Fibroblast of skin of abdomen (primary cell): Measurements from ENCODE around the gene PCGF3.
"Not testable (repeated sequence)": the region's sequence is repeated elsewhere in the genome, so short reads cannot be mapped to it uniquely, and the experiment has no call there.

Experiments
- DNase-seq: peaks from one replicate; pipeline ENCODE4 v3.0.0-alpha.2; 2013

PCGF3 gene

DNA sequence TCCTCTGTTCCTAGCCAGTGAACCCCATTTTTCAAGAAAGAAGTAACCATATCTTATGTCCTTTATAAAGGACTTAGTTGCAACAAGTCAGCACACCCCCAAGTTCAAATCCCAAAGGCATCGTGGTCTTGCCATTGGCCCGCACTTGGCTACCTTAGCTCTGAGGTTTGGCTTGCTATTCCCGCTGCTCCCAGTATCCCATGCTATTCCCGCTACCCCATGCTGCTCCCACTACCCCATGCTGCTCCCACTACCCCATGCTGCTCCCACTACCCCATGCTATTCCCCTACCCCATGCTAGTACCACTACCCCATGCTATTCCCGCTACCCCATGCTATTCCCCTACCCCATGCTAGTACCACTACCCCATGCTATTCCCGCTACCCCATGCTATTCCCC lies 37.4 kb upstream of the PCGF3 start:
- not testable (repeated sequence) for DNase-seq

DNA sequence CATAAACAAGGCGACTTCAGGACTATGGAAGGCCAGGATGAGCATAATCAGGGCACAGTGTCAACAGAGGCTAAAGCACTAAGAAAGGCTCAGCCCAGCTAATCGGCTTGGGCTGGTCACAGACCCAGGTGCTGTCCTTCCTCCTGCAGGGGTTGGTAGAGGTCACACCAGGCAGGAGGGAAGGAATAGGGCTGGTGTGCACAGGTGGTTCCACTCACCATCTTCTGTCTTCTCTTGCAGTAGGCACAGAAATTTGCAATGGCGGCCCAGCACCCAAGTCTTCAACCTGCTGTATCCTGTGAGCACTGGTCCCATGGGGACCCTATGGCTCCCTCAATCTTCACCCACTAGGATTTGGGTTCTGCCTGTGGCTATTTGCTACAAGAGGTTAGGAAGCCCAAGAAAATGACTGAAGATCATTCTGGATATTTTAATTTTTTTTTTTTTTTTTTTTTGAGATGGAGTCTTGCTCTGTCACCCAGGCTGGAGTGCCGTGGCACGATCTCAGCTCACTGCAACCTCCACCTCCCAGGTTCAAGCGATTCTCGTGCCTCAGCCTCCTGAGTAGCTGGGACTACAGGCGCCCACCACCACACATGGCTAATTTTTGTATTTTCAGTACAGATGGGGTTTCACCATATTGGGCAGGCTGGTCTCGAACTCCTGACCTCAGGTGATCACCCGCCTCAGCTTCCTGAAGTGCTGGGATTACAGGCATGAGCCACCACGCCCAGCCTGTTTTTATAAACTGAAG lies 35.6 kb upstream of the PCGF3 start:
- not testable (repeated sequence) for DNase-seq

DNA sequence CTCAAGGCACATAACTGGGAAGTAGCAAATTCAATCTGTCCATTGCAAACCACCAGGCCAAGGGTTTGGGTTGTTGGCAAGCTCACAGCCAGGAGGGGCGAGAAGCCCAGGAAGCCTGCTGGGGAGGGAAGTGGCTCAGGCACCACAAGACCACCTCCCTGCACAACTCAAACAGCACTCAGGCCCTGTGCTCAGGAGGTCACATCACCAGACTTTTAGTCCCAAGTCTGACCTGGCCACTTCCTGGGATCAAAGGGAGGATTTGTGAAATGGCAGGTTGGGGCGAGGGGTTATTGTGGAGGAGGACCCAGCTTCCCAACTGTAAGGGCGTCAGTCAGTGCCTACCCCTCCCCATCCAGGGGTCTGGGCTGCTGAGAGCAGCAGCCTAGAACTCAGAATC lies 33.9 kb upstream of the PCGF3 start:
- no peak for DNase-seq

DNA sequence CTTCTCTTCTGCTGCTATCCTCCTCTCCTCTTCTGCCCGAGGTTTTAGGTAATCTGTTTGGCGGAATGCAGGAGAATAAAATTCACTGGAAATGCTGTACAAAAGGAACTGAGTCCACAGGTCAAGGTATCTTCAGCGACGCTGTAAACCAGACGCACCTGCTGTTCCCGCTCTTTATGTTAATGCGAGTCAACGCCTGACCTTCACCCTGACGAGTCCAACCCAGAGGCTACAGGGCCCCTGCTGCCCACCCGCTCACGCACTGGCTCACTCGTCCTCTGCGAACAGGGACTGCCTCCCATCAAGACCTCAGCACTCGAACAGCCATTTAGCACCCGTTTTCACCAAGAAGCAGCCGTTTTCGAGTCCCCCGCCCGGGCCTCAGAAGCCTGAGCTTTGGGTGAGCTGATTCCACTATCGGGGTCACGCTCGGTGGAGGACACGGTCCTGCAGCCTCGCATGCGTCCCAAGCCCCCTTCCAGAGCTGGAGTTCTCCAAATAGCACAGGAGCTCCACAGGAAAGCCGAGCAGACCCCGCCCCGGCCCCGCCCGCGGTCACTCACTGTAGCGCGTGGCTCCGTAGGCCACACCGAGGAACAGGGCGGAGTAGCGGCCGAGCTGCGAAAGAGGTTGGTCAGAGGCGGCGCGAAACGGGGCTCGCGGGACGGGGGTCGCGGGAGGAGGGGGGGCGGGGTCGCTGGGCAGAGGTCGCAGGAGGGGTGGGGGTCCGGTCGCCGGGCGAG lies 32.1 kb upstream of the PCGF3 start:
- DNase-seq = no peak

DNA sequence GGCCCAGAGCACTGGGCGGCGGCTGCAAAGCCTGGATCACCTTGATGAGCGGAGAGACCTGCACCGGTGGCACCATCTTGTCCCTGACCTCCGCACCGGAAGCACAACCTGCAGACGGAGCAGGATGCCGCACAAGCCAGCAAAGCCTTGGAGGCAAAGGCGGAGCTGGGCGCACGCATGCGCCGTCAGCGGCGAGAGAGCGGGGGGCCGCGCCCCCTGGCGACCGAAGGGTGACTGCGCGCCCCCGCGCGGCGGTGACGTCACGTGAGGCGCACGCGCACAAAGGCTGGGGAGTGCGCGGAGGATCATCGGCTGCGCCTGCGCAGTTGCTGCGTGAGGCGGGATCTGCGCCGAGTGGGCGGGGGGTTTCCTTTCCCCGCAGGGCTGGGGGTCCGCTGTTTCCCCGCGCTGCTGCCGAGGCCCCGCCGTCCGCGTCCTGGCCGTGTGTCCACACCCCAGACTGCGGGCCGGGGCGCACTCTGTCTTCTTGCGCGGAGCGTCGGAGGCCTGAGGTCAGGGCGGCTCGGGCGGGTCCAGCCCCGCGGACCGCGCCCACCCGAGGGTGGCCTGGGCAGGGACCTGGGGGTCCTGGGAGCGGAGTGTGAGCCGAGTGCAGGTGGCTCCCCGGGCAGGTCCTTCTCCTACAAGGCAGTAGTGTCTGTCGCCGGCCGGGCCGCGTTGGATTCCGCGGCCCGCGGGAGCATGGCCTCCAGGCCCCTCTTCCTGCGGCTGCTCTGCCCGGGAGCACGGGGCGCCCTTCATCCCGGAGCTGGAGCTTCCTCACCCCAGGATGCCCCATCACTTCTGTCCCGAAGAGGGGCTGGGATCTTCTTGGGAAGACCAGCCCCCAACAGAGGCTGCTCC lies 31.2 kb upstream of the PCGF3 start, which contains the start of the genes ATP5ME and MYL5:
Gene ATP5ME, minus strand, starts transcription at position 105 of the 864 bp plus-strand sequence. Its CDS starts 29 bp downstream, at position 76.
Gene MYL5, plus strand, starts transcription at position 371 of the 864 bp plus-strand sequence. CDS start 3,485 bp downstream, outside the sequence.
- DNase-seq = peak; percentile 95

DNA sequence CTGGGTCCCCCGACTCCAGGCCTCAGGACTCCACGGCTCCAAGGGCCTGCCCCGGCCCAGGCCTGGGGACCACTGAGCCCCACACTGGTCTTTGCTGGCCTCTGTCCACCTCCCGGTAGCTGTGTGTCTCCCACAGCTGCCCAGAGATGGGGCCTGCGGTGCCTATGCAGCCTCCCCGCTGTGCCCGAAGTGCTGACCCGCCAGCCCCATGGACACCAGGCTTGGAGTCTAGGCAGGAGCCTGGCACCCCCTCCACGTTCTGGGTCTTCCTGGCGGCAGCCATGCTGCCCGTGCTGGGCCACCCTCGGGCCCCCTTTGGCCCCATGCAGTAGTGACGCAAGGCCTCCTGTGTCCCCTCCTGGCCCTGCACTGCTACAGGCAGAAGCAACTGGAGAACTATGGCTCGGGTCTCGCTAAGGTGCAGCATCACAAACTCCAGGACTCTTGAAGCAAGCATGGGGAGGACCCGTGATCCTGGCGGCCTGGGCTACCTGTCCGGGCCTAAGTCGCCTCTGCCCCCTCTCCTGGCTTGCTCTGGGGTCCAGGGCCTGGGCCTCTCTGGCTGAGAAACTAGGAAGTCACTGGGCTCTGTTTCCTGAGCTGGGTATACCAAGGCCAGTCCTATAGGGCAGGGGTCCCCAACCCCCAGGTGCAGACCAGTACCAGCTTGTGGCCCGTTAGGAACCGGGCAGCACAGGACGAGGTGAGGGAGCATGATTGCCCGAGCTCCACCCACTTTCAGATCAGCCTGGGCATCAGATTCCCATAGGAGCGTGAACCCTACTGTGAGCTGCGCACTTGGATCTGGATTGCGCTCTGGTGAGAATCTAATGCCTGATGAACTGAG lies 30.4 kb upstream of the PCGF3 start:
- DNase-seq = no peak

DNA sequence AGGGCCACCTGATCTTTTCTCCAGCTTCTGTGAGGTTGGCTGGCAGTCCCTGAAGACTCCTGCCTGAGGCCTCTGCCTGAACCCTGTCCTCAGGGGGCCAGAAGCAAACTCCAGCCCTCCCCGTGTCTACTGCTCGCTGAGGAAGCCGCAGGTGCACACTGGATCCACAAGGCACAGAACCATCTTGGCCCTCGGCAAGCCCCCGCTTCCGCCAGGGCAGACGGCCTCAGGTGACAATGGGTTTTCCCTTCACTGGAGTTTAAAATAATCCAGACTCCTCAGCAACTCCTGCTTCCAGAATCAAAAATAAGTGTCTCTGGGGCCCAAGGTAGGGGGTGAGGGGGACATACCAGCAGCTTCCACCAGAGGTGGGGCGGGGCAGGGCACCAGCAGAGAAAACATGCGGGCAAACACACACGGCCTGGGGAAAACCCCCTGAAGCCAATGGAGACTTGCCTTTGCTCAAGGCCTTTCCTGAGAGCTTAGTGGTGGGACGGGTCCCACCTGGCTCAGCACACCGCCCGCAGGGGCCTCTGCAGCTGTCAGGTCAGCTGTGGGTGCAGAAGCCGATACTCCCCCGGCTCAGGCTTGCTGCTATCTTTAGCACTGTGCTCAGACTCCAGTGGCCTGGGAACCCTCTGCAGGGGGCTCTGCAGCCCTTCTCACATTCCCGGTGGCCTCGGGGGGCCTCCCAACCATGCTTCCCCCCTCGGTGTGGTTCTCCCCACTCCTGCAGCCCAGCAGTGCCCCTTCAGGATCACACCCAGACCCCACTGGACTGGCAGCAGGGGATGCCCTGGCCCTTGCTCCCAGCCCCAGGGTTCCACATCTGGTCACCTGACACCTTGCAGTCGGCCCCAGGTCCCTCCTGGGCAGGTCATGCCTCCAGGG lies 29.4 kb upstream of the PCGF3 start:
- DNase-seq = no peak

DNA sequence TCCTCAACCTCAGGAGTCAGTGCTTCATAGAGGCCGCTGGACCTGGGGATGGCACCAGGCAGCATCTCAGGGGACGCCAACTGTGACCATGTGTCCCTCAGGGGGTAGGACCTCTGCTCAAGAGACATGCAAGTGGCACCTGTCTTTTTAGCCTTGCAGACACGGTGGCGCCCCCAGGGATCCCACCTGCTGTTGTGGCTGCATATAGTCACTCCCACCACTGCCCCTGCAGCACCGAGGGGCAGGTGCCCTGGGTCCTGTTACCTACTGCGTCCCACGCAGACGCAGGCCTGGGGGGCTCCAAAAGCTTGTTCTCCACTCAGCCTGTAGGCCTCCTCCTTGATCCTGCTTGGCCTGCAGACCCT lies 28.8 kb upstream of the PCGF3 start:
- DNase-seq = no peak

DNA sequence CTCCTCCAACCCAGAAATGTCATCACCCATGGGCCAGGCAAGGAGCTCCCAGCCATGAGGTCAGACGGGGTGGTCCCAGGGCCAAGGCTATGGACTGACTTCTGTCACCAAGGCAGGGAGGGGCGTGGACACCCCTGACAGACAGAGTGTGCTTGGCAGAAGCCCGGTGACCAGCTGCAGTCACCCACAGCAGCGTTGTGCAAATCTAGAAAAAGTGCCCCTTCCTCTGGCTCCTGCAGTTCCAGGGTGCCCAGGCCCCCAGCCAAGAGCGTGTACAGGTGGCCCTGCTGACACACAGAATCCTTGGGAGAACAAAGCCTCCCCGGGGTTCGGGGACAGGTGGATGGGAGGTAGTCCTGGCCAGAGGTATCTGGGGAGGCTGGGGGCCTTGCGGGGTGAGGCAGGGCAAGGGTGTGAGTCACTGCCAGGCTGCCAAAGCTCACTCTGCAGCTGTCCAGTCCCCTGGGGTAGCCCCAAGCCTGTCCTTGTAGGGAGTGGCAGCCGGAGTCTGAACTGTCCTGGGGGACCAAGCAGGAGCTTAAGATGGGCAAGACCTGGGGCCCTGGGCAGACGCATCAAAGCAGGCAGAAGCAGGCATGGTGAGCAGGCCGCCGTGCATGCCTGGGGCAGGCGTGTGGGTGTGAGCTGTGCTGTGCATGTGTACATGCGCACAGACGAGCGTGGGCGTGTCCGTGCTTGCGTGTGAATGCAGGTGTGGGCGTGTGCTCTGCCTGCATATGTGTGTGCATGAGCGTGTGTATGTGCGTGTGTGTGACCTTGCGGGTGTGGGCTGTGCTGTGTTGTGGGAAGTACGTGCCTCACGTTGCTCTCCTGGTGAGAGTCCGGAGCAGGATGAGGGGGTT lies 28.0 kb upstream of the PCGF3 start:
- no peak for DNase-seq

DNA sequence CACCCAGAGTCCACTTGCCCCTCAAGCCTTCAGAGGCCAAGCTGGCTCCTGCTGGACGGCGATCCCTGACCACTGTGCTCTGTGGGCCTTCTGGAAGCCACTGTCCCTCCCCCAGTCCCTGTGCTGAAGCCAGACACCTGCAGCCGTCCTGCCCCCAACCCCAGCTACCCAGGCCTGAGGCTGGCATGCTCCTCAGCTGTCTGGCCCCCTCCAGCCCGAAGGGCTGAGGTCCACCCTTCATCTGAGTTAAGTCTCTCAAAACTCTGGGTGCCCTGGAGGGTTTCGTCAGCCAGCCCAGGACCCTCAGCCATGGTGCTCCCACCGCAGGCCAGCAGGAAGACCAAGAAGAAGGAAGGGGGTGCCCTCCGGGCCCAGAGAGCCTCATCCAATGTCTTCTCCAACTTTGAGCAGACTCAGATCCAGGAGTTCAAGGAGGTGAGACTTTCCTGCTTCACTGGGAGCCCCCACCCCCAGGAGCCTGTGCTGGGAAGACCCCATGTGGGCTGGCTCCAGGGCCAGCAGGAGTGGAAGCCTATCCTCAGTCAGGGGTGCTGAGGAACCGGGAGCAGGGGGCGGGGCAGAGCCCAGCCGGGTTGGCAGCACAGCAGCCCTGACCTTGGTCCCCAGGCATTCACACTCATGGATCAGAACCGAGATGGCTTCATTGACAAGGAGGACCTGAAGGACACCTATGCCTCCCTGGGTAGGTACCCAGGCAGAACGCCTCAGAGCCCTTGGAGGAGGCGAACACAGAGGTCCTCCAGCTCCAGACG lies 27.1 kb upstream of the PCGF3 start:
- DNase-seq = no peak

DNA sequence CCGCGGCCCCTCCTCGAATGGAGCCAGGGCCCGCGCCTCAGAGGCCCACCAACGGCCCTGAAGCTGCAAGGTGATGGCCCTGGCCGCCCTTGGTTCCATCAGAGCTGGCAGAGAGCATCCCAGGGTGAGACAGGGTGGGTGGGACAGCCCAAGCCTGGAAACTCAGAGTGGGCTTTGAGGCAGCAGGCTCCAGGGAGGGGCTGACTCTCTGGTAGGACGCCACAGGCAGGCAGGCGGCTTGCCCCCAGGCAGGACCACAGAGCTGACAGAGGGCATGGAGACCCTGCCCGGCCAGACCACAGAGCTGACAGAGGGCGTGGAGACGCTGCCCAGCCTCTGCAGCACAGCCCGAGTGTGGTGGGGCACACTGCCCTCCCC lies 26.5 kb upstream of the PCGF3 start:
- DNase-seq = no peak

DNA sequence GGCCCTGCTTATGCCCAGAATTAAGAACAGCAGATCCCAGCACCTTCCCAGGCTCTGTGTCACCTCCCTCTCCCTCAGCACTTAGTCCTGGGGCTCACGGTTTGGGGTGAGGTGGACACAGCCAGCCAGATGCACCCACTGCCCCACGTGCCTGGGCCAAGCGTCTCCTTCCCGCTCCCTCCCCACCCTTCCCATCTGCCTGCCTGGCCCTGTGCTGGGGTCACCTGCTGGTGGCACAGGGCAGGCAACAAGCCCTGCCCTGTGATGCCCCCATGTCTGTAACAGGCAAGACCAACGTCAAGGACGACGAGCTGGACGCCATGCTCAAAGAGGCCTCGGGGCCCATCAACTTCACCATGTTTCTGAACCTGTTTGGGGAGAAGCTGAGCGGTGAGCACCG lies 26.0 kb upstream of the PCGF3 start:
- no peak for DNase-seq

DNA sequence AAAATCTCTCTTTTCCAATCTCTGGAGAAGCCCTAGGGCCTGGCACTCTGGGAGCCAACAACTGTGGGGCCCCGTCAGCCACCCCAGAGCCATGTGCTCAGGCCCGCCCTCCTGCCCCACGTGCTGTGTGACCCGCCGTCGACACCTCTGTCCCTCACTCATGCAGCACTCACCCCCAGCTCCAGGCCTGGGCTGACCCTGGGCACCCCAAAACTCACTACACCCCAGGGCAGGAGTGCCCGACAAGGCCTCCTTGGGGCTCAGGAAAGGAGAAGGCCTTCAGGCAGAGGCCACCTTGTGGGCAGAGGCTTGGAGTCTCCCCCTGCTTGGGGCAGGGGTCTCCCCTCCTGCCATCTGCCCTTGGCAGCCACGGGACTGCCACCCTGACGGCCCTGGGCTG lies 25.5 kb upstream of the PCGF3 start:
- DNase-seq = no peak

DNA sequence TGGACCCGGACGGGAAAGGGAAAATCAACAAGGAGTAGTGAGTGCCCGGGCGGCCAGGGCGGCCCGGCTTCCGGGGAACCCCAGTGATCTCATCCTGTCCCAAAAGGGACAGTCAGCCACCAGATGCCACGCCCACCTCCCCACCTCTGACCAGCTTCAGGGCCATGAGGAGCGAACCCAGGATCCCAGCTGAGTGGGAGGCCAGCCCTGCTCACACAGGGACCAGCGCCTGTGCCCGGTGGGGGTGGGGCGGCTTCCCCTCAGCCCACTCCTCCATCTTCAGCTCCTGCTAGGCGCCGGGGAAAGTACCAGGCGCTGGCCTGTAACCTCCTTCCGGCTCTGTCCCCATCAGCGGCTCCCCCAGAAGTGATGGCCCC lies 25.1 kb upstream of the PCGF3 start:
- DNase-seq = no peak

DNA sequence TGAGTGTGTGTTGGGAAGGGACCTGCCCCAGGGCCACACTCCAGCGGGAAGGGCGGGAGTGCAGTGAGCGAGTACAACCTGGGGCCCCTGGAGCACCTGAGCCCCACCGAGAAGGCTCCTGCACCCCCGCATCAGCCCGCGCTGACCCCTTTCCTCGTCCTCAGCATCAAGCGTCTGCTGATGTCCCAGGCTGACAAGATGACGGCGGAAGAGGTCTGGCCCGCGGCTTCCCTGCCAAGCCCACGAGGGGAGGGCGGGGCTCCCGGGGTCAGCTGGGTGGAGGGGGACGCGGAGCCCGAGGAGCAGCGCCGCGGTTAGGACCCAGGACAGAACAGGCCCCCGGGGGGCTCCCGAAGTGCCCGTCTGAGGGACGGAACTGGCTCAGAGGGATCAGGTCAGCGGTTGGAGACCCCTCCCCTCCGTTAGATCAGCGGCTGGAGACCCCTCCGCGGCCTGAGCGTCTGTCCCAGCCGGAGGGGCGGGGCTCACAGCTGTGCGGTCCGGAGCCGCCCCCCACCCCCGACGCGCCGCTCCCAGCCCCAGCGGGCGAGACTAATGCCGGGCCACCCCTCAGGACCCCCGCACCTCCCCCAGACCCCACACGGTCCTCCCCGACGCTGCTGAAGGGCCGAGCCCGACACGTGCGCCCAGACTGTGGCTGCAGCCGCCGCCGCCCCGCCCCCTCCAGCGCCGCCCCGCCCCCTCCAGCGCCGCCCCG lies 24.5 kb upstream of the PCGF3 start:
- peak; percentile 42 for DNase-seq

DNA sequence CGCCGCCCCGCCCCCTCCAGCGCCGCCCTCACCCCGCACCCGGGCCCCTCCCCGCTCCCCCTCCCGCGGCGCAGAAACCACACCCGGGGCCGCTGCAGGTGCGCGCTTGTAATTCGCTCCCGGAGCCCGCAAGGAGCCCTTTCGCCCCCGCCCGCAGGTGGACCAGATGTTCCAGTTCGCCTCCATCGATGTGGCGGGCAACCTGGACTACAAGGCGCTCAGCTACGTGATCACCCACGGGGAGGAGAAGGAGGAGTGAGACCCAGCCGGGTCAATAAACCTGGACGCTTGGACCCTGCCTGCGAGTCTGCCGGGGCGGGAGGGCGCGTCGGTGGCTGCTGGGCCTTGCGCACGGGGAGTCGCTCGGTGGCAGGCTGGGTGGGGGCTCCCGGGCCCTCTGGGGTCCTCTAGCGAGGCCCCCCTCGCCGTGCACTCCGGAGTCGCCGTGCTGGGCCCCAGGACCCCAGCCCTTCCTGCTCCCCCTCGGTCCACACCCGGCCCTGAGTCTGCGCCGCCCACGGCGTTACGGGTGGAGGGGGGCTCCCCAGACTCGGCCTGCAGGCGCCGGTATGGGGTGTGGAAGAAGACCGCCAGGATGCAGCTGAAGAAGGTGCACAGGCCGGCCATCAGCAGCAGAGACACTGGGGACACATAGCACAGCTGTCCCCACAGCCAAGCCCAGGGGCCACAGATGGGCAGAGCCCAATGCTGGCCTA lies 23.7 kb upstream of the PCGF3 start:
- no peak for DNase-seq

DNA sequence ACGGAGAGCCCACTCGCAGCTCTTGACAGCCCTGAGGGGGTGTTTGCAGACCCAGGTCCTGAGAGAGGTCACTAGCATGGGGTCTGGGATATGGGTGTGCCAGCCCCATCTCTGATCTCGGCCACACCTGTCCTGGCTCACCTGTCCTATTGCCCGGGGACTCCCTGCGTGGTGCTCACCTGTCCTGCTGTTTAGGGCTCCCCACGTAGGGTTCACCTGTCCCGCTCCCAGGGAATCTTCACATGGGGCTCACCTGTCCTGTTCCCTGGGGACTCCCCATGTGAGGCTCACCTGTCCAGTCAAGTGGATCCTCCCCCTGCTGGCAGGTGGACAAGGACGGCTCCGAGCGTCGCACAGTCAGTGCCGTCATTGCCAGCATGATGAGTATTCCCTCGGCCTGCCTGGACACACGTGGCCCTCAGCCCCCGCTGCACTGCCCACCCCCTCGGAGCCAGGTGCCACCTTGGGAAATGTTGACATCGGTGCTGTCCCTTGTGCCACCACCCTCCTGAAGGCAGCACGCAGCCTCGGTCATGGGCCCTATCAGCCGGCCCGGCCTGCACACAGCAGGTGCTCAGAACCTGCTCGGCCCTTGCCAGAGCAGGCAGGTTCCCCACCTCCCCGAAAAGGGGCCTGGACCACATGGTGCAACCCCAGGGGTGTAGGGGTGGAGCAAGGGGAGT lies 23.0 kb upstream of the PCGF3 start:
- DNase-seq = no peak
